Measurements from ENCODE around the gene ATP8A2.
A peak's percentile ranks its signal among the peaks of the same experiment; 100 is the strongest.

ATP8A2 gene

GRCh38 chr13:25848812-25849745 lies 477.3 kb downstream of the ATP8A2 start:
- no peak for DNase-seq (ENCODE audit: low read depth in 2 of 2)

GRCh38 chr13:25857830-25858229 lies 486.1 kb downstream of the ATP8A2 start:
- DNase-seq (ENCODE audit: low read depth in 2 of 2): no peak

GRCh38 chr13:25859528-25859927 lies 487.8 kb downstream of the ATP8A2 start:
- DNase-seq (ENCODE audit: low read depth in 2 of 2): no peak

GRCh38 chr13:25860265-25860664 lies 488.5 kb downstream of the ATP8A2 start:
- DNase-seq (ENCODE audit: low read depth in 2 of 2): no peak

DNA sequence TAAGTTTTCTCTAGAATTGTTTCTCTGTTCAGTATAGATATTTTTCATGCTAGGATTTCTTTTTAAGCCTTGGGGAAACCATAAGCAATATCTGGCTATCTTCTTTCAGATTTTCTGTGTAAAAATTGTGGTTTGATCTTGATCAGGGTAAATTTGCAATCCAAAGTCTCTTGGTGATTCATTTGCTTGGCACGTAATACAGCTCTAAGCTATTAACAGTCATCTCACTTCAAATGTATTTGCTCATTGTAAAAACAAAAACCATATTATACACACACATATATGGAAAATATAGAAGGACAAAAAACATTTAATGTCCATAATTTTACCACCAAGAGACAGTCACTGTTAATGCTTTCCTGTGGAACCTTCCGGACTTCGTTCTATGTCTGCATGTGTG lies 489.1 kb downstream of the ATP8A2 start:
- DNase-seq (ENCODE audit: low read depth in 2 of 2): no peak

DNA sequence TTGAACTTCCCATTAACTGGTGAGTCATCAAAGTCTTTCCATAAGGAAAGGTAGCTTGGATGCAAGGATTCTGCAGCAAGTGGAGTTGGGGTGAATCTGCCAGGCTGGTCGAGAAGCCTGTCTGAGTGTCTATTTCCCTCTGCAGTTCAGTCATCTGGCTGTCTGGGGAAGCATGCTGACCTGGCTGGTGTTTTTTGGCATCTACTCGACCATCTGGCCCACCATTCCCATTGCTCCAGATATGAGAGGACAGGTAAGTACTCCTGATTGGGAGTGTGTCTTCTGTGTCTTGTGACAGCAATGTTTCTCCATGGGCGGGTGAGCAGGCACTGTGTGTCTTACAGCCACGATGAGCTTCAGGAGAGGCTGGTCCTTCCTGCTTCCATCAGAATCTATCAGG lies 490.4 kb downstream of the ATP8A2 start:
- DNase-seq (ENCODE audit: low read depth in 2 of 2): no peak

GRCh38 chr13:25864116-25864515 lies 492.3 kb downstream of the ATP8A2 start:
- DNase-seq (ENCODE audit: low read depth in 2 of 2): no peak

DNA sequence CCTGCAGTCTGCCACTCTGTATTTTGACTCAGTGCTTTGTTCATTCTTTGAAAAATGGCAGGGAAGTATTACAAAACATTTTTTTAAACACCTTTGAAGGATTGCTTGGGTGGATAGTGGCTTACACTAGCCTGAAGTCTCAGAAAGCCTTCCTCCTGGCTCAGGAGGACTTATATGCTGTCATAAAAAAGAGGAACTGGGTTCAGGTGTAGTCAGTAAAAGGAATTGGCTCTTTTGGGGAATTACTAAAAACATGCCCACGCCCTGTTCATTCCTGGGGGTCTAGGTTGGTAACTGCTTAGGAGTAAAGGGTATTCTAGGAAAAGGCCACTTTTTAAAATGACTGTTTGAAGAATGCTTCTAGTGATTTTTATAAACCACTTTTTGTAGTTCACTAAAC lies 493.2 kb downstream of the ATP8A2 start:
- DNase-seq (ENCODE audit: low read depth in 2 of 2): no peak

GRCh38 chr13:25865391-25865790 lies 493.6 kb downstream of the ATP8A2 start:
- no peak for DNase-seq (ENCODE audit: low read depth in 2 of 2)

GRCh38 chr13:25867038-25867437 lies 495.3 kb downstream of the ATP8A2 start:
- DNase-seq (ENCODE audit: low read depth in 2 of 2): no peak

DNA sequence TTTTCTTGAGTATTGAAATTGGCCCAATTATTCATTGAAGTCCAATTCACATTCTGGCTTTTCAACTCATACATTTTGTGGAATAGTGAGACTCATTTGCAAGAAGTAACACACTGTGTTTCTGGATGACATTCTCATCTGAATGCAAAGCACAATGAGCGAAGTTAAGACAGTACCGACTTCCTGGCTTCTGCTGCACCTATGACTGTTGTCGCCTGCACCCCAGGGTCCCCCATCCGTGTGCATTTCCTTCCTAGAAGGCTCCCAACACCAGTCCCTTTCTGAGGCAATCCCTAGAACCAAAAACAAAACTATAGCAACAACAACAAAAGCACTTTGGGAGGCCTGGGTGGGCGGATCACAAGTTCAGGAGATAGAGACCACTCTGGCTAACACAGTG lies 496.7 kb downstream of the ATP8A2 start:
- DNase-seq (ENCODE audit: low read depth in 2 of 2): no peak

DNA sequence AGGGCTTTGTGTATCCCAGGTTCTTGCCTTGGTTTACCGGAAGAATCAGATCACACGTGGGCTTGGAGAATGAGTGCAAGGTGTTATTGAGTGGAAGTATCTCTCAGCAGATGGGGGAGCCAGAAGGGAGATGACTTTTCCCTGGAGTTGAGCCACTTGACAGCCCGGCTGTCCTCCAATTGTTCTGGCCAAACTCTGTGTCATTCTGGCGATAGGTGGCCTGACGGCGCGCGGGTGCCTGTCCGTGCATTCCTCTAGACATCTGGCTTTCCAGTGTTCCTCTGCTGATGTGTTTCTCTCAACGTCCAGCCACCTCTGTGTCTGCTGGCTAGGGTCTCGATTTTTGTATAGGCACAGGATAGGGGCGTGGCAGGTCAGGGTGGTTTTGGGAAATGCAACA lies 498.2 kb downstream of the ATP8A2 start:
- no peak for DNase-seq (ENCODE audit: low read depth in 2 of 2)

DNA sequence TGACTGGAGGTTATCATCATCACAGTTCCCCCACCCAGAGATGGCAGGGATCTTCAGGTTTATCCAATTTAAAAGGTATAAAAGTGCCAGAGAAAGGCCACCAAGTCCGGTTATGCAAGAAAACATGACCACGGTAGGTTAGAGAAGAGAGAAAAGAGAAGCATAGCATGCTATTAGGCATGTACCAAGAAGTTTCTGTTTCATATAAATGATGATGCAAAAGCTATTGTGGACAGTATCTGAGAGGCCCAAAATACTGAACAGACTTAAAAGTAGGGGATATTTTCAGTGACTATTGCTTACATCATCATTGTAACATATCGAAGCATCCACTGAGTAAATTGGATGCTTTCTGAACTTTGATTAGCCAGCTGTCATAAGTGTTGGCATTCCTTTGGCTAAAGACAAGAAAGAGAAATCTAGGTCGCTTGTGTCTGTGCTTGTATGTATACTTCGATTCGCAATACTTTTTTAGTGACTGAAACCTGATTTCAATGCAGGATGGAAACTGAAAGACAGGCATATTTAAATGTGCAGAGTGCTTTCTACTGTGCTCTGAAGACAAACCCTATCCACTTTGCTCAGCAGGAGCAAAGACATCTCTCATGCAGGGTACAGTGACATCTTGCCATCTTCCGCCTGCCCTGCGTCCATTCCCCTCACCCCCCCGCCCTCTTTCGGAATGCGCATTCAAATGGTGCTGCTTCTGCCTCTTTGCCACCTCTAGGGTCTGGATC lies 499.8 kb downstream of the ATP8A2 start:
- no peak for DNase-seq (ENCODE audit: low read depth in 2 of 2)

DNA sequence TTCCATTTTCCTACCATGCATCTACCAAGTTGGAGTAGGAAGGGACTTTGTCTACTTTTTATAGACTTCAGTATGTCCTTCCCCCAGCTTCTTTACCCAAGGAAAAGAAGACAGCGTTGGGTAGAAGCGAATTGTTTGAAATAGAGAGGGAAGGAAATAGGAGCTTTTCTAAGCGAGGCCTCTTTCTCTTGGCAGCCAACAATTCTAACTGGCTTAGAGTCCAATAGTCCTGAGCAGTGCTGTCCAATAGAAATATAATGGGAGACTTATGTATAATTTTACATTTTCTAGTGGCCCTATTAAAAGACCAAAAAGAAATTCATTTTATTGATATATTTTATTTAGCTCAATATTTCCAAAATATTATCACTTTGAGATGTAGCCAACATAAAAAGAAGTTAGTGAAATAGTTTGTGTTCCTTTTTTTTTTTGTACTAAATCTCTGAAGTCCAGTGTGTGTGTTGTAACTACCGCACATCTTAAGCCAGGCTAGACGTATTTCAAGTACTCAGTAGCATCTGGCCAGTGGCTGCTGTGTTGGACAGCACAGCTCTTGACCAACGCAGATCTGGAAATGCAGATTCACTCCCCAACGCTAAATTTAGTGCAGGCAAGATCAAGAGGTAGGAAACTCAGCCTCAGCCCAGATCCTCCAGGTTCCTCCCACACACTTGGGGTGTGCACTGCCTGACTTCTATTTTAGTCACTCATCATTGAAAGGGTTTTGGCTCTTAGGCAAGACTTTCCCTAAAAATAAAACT lies 500.9 kb downstream of the ATP8A2 start:
- DNase-seq (ENCODE audit: low read depth in 2 of 2): no peak

- DNase-seq (ENCODE audit: low read depth in 2 of 2): no peak
These were observed 501.5 kb downstream of the ATP8A2 start for GRCh38 chr13:25873242-25873612.

DNA sequence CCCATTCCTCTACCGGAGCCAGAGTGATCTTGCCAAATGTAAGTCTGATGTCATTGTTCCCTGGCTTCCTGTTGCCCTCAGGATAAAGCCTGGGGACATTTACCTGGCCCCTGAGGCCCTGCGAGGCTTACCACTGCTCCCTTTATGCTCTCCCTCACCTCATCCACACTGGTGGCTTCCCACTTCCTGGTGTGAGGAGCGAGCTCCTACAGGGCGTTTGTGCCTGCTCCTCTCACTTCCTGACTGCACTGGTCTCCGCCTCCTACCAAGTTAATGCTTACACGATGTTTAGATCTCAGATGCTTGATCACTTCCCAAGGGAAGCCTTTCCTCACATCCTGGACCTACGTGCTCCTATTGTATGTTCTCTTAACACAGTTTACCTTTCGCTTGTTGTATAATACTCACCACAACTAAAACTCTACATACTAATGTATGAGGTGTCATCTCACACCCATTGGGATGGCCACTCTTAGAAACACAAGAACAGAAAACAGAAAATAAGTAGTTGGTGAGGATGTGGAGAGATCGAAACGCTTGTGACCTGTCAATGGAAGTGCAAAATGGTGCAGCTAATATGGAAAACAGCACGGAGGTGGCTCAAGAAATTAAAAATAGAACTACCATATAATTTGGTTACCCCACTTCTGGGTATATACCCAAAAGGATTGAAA lies 502.4 kb downstream of the ATP8A2 start:
- DNase-seq (ENCODE audit: low read depth in 2 of 2): no peak

DNA sequence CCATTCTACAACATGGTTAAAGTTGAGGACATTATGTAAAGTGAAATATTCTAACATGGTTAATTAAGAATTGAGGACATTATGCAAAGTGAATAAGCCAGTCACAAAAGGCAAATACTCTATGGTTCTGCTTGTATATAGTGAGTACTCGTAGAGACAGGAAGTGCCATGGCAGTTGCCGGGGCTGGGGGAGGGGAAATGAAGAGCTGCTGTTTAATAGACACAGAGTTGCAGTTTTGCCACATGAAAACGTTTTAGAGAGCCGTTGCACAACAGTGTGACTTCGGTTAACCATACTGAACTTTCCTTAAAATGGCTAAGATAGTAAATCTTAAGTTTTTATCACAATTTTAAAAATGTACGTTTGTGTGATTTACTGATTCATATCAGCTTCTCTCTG lies 503.1 kb downstream of the ATP8A2 start:
- DNase-seq (ENCODE audit: low read depth in 2 of 2): peak in 1 of 2 donors; percentile 17

GRCh38 chr13:25876247-25876646 lies 504.5 kb downstream of the ATP8A2 start:
- DNase-seq (ENCODE audit: low read depth in 2 of 2): no peak

- DNase-seq (ENCODE audit: low read depth in 2 of 2): no peak
These were observed 507.7 kb downstream of the ATP8A2 start for GRCh38 chr13:25879466-25879865.

DNA sequence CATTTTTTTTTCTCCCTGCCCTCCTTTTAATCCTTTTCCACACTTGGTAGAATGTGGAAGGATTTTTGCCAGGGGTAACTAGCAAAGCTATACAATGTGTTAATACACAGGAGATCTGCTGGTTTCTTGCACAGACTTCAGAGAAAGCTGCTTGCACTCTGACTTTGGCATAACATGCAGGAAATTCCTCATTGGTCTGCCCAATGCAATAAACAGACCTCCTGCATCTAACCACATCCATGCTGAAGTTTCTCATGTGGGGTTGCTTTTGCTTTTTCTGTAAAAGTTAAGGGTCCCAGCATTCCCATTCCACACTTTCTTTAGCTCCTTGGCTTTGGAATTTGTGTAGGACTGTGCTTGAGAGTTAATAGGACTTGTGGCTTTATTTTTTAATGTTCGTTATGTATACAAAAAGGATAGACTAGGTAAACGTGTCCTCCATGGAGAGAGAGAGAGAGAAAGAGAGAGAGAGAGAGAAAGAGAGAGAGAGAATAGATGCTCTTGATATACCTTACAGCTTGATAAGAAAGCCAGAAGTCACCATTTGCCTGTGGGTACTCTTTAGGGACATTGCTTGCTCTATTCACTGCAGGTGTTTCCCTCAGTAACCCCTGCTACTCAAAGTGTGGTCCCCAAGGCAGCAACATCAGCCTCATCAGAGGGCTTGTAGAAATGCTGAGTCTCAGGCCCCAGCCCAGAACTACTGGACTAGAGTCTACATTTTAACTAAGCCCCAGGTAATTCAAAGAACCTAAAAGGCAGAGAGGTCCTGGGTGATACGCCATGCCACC lies 509.6 kb downstream of the ATP8A2 start:
- no peak for DNase-seq (ENCODE audit: low read depth in 2 of 2)

GRCh38 chr13:25881971-25882451 lies 510.2 kb downstream of the ATP8A2 start:
- DNase-seq (ENCODE audit: low read depth in 2 of 2): no peak
